HCT116 (cell line): ENCODE measurements around the gene STON1. TPM values are rescaled to one million over a fixed set of nuclear protein-coding genes. Genes with fewer than 3 reads are reported as not detected.

Experiments
- ATAC-seq: fragments of 200-7000 bp; cut with Tn5 transposase; 2 replicates; pipeline ENCODE4 v1.9.1; 2020; ENCODE audit warnings: mild to moderate bottlenecking, moderate library complexity
- BruUV-seq: library from RNA; stranded (reverse); fragments of 400-500 nt; replicated peaks from 2 replicates; lab custom pipeline; 2021; lab: Mats Ljungman, UMichigan
- CTCF ChIA-PET: fragments of 300-600 bp; sonication (Branson Sonifier 250); formaldehyde crosslinking; loops from one replicate; lab custom pipeline; 2021; ENCODE audit warnings: antibody characterized with exemption; lab: Charles Lee
- POLR2A ChIA-PET: fragments of 300-600, 350-600 bp; sonication (Branson Sonifier 250); formaldehyde crosslinking; loops from one replicate; lab custom pipeline; 2021; ENCODE audit warnings: antibody characterized with exemption; lab: Charles Lee
- RAD21 ChIA-PET, 2 experiments: fragments of 300-600 bp; sonication (Branson Sonifier 250); formaldehyde crosslinking; loops; one replicate each; lab custom pipeline; 2023; ENCODE audit warnings: low total read pairs in 2 of 2; ENCODE audit not compliant: uncharacterized antibody in 2 of 2, unreplicated experiment in 2 of 2, low non-redundant PET in 1 of 2; lab: Charles Lee
- DNase-seq: peaks from one replicate; pipeline ENCODE4 v3.0.0-alpha.2; 2010; ENCODE audit warnings: low read depth, low spot score
- H2AFZ ChIP-seq: fragments of 200-600 bp; shearing (Covaris generic), sonication (generic); 2 replicates; pipeline ENCODE4 v1.6.1; 2017; ENCODE audit warnings: low read depth, mixed run types, mixed read lengths, antibody characterized with exemption, low read length; ENCODE audit not compliant: poor library complexity, severe bottlenecking
- H3K27ac ChIP-seq: 2 replicates; pipeline ENCODE4 v1.5.1; 2012; ENCODE audit warnings: low read depth, low read length
- H3K27me3 ChIP-seq: fragments of 200-600 bp; sonication (generic); 2 replicates; pipeline ENCODE4 v1.6.1; 2016; ENCODE audit warnings: mixed run types, low read length, mixed read lengths; ENCODE audit not compliant: insufficient read depth
- H3K36me3 ChIP-seq, 2 experiments: fragments of 200-500 bp in 1 of 2; fragments of 200-600 bp in 1 of 2; sonication (Bioruptor generic) in 1 of 2; sonication (generic) in 1 of 2; 2 replicates each; pipeline versions ENCODE4 v1.5.1 to v1.6.1; 2014 to 2016; ENCODE audit warnings: low read length in 2 of 2, inconsistent platforms in 1 of 2, mixed read lengths in 1 of 2, mixed run types in 1 of 2; ENCODE audit not compliant: insufficient read depth in 2 of 2, control insufficient read depth in 1 of 2
- H3K4me1 ChIP-seq, 2 experiments: fragments of 200-600 bp in 1 of 2; sonication (generic) in 1 of 2; 2 replicates each; pipeline versions ENCODE4 v1.5.1 to v1.6.1; 2012 to 2017; ENCODE audit warnings: low read length in 2 of 2, inconsistent platforms in 1 of 2, mild to moderate bottlenecking in 1 of 2, mixed read lengths in 1 of 2, mixed run types in 1 of 2, moderate library complexity in 1 of 2; ENCODE audit not compliant: insufficient read depth in 2 of 2, control insufficient read depth in 1 of 2
- H3K4me2 ChIP-seq: fragments of 200-600 bp; sonication (generic); 2 replicates; pipeline ENCODE4 v1.6.1; 2017; ENCODE audit warnings: mixed run types, low read length, mixed read lengths
- H3K4me3 ChIP-seq, 2 experiments: fragments of 200-600 bp in 1 of 2; sonication (generic) in 1 of 2; replicated peaks in 1 of 2; 2 replicates each; pipeline ENCODE4 v1.5.1; 2011 to 2016; ENCODE audit warnings: low read length in 2 of 2, control low read depth in 1 of 2, low read depth in 1 of 2, mild to moderate bottlenecking in 1 of 2, mixed read lengths in 1 of 2, mixed run types in 1 of 2
- H3K79me2 ChIP-seq: fragments of 200-600 bp; sonication (generic); 2 replicates; pipeline ENCODE4 v1.6.1; 2017; ENCODE audit warnings: mild to moderate bottlenecking, mixed run types, low read length, moderate library complexity, mixed read lengths; ENCODE audit not compliant: insufficient read depth
- H3K9ac ChIP-seq: fragments of 200-600 bp; sonication (generic); 2 replicates; pipeline ENCODE4 v1.6.1; 2016; ENCODE audit warnings: low read length, mixed read lengths
- H3K9me2 ChIP-seq: fragments of 200-600 bp; sonication (generic), shearing (Covaris generic); 2 replicates; pipeline ENCODE4 v1.6.1; 2017; ENCODE audit warnings: mixed run types, mild to moderate bottlenecking, moderate library complexity; ENCODE audit not compliant: insufficient read depth
- H3K9me3 ChIP-seq, 2 experiments: fragments of 200-500 bp in 1 of 2; fragments of 200-600 bp in 1 of 2; sonication (Bioruptor generic) in 1 of 2; sonication (generic) in 1 of 2; 2 replicates each; pipeline ENCODE4 v1.6.1; 2014 to 2017; ENCODE audit warnings: low read length in 2 of 2, mixed read lengths in 2 of 2, inconsistent platforms in 1 of 2, low read depth in 1 of 2, mild to moderate bottlenecking in 1 of 2, mixed run types in 1 of 2, moderate library complexity in 1 of 2; ENCODE audit not compliant: control insufficient read depth in 1 of 2, insufficient read depth in 1 of 2
- H4K20me1 ChIP-seq: fragments of 200-600 bp; sonication (generic), shearing (Covaris generic); 2 replicates; pipeline ENCODE4 v1.6.1; 2017; ENCODE audit warnings: mixed run types, mild to moderate bottlenecking, moderate library complexity; ENCODE audit not compliant: insufficient read depth
- ATF3 ChIP-seq: IDR thresholded peaks from 2 replicates; pipeline ENCODE4 v1.6.1; 2012
- CBX3 ChIP-seq: IDR thresholded peaks from 2 replicates; pipeline ENCODE4 v1.6.1; 2012; ENCODE audit warnings: low read depth
- CTCF ChIP-seq, 3 experiments: fragments of 200-600 bp in 1 of 3; sonication (generic) in 1 of 3; IDR thresholded peaks in 2 of 3; conservative IDR thresholded peaks in 1 of 3; 2 replicates each; pipeline ENCODE4 v1.5.1; 2012 to 2017; ENCODE audit warnings: low read depth in 2 of 3, low read length in 2 of 3, antibody characterized with exemption in 1 of 3, borderline replicate concordance in 1 of 3, control low read depth in 1 of 3, mild to moderate bottlenecking in 1 of 3, mixed read lengths in 1 of 3, mixed run types in 1 of 3, moderate library complexity in 1 of 3; ENCODE audit not compliant: insufficient read depth in 1 of 3
- EGR1 ChIP-seq: IDR thresholded peaks from 2 replicates; pipeline ENCODE4 v1.6.1; 2012; ENCODE audit warnings: low read depth
- ELF1 ChIP-seq: IDR thresholded peaks from 2 replicates; pipeline ENCODE4 v1.6.1; 2012; ENCODE audit warnings: low read depth, borderline replicate concordance
- JUND ChIP-seq: IDR thresholded peaks from 2 replicates; pipeline ENCODE4 v1.6.1; 2012
- POLR2A ChIP-seq: IDR thresholded peaks from 2 replicates; pipeline ENCODE4 v1.7.0; 2011; ENCODE audit warnings: borderline replicate concordance; ENCODE audit not compliant: insufficient read depth, insufficient read length; ENCODE audit errors: extremely low read depth
- REST ChIP-seq: IDR thresholded peaks from 2 replicates; pipeline ENCODE4 v1.6.1; 2012; ENCODE audit warnings: low read depth
- SP1 ChIP-seq: IDR thresholded peaks from 2 replicates; pipeline ENCODE4 v1.6.1; 2012; ENCODE audit warnings: low read depth
- SRF ChIP-seq: IDR thresholded peaks from 2 replicates; pipeline ENCODE4 v1.6.1; 2012; ENCODE audit warnings: low read depth
- YY1 ChIP-seq: IDR thresholded peaks from 2 replicates; pipeline ENCODE4 v1.6.1; 2011; ENCODE audit warnings: low read length, low read depth, moderate library complexity, mild to moderate bottlenecking; ENCODE audit not compliant: insufficient replicate concordance; ENCODE audit errors: extremely low read depth
- ZFX ChIP-seq: fragments of 450-650 bp; IDR thresholded peaks from 2 replicates; pipeline ENCODE4 v1.6.1; 2017
- ZNF274 ChIP-seq: fragments of 200-500 bp; sonication (Bioruptor generic); IDR thresholded peaks from 2 replicates; pipeline ENCODE4 v1.6.1; 2014; ENCODE audit warnings: mild to moderate bottlenecking, low read depth, low read length, inconsistent platforms
- intact Hi-C: fragments of 100-400 bp; cut with micrococcal nuclease; formaldehyde crosslinking; loops from 2 replicates; pipeline ENCODE4 v1.10.0; 2022
- total RNA-seq: library from RNA; stranded (reverse); gene quantifications from one replicate; pipeline ENCODE4 v1.2.1, GENCODE V29; 2021; ENCODE audit not compliant: unreplicated experiment
- TF ChIP-seq, protein P1 (sequence below): IDR thresholded peaks from 2 replicates; pipeline ENCODE4 v1.6.1; 2011; ENCODE audit warnings: mild to moderate bottlenecking, low read length, moderate library complexity; ENCODE audit not compliant: insufficient replicate concordance; ENCODE audit errors: extremely low read depth

The STON1 gene
- total RNA-seq, 1 experiment from 2014 or later: 1.4 TPM

DNA sequence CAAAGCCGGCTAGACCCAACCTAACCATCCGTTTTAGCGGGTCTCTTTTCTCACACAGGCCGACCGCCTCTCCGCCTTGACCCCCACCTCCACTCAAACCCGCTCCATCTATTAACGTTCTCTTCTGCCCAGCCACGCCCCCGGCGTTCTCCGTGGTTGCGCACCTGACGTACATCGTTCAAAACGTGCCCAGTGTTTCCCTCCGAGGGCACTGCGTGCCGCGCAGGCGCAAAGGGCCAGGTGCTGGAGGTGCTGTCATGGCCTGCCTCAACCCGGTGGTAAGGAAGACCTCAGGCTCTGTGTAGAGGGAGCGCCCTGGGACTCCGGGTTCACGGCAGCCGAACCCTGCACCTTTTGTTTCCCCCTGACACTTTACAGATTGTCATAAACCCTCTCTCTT lies 87.7 kb downstream of the STON1 start, which contains the start of gene GTF2A1L:
Gene GTF2A1L, plus strand, starts transcription at position 239 of the 400 bp plus-strand sequence. Its CDS starts 19 bp downstream, at position 258.
- ChIA-PET RAD21 (no interaction called here), CTCF (no interaction called here), POLR2A (no interaction called here)
- no peak for DNase-seq
- Histone ChIP-seq H3K9me3 (no peaks in the 10 kb centered on the region), H3K36me3 (no peaks in the 10 kb centered on the region), H3K4me3 (no peak within 1 kb of the TSS), H3K27me3 (no peaks in the 10 kb centered on the region), H3K9me2 (no peaks in the 10 kb centered on the region), H3K9ac (no peak within 1 kb of the TSS), H3K4me2 (no peak within 1 kb of the TSS), H3K4me1 (no peaks in the 10 kb centered on the region), H2AFZ (no peak within 1 kb of the TSS), H3K79me2 (no peaks in the 10 kb centered on the region), H4K20me1 (no peaks in the 10 kb centered on the region), H3K27ac (no peak within 1 kb of the TSS)
- BruUV-seq: no TSS peak
- TF ChIP-seq ZFX (no peak), JUND (no peak), EGR1 (no peak), ELF1 (no peak), SRF (no peak), YY1 (no peak), POLR2A (no peak), REST (no peak), SP1 (no peak), ATF3 (no peak), ZNF274 (no peak), CBX3 (no peak), CTCF (IDR thresholded peaks at IDR 0.05 in 2 of 3, conservative IDR thresholded peaks at IDR 0.05 in 1 of 3; ENCODE audit: borderline replicate concordance in 1 of 3, insufficient read depth in 1 of 3, low read depth in 2 of 3, low read length in 2 of 3) (no peak)
- TF ChIP-seq, protein P1, sequence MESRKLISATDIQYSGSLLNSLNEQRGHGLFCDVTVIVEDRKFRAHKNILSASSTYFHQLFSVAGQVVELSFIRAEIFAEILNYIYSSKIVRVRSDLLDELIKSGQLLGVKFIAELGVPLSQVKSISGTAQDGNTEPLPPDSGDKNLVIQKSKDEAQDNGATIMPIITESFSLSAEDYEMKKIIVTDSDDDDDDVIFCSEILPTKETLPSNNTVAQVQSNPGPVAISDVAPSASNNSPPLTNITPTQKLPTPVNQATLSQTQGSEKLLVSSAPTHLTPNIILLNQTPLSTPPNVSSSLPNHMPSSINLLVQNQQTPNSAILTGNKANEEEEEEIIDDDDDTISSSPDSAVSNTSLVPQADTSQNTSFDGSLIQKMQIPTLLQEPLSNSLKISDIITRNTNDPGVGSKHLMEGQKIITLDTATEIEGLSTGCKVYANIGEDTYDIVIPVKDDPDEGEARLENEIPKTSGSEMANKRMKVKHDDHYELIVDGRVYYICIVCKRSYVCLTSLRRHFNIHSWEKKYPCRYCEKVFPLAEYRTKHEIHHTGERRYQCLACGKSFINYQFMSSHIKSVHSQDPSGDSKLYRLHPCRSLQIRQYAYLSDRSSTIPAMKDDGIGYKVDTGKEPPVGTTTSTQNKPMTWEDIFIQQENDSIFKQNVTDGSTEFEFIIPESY: no peak
- intact Hi-C loops: no loop called here
- no peak for ATAC-seq
